GM12872 (cell line): ENCODE measurements around the gene EGR1.

Experiments
- CTCF ChIP-seq: IDR thresholded peaks from 3 replicates; pipeline ENCODE4 v1.5.1; 2011; ENCODE audit warnings: low read depth, mild to moderate bottlenecking, low read length, moderate library complexity; ENCODE audit not compliant: insufficient read depth

EGR1 gene

GRCh38 chr5:138506370-138507306, 41.4 kb downstream of the EGR1 start:
- no peak for TF ChIP-seq CTCF

GRCh38 chr5:138508958-138509357, 43.7 kb downstream of the EGR1 start:
- no peak for TF ChIP-seq CTCF

GRCh38 chr5:138514021-138514420, 48.7 kb downstream of the EGR1 start:
- no peak for TF ChIP-seq CTCF

GRCh38 chr5:138515556-138516245, 50.4 kb downstream of the EGR1 start:
- TF ChIP-seq CTCF: no peak

- no peak for TF ChIP-seq CTCF
Observed at GRCh38 chr5:138517437-138517836, 52.2 kb downstream of the EGR1 start.
